ENCODE data around the gene C1QTNF9B. TPM values are rescaled to one million over a fixed set of nuclear protein-coding genes. Genes with fewer than 3 reads are reported as not detected.
A peak's percentile ranks its signal among the peaks of the same experiment; 100 is the strongest.

Gene C1QTNF9B
- total and polyA plus RNA-seq, 2 experiments from 2014 or later: 0.27 to 0.28 TPM

DNA sequence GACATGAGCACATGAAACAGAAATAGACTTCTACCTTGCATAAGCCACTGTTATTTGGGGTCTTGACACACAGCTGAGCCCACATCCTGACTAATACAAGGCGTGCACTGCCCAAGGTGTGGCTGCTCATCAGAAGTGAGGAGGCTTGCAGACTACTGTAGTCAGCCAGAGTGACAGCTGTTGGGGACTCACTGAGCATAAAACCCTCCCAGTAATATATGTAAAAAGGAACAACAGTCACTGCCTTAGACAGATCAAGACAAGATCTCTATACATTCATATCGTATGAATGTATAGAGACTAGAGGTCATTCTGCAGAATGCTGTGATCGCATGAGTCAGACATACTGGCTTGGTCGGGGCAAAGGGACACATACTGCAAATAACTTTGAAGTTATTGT lies 4.1 kb upstream of the C1QTNF9B start:
- Mint-ChIP-seq H3K36me3 (ENCODE audit: low read depth) (no peaks in the 10 kb centered on the region), H3K9me3 (no peaks in the 10 kb centered on the region), H3K27me3 (ENCODE audit: insufficient read depth, low read depth, poor library complexity) (peaks cover 8% of the 10 kb centered on the region), H3K27ac (no peak overlapping the region), H3K4me1 (peaks cover 18% of the 10 kb centered on the region), H3K4me3 (no peak overlapping the region)
- H3K27ac ChIP-seq (ENCODE audit: low read depth): no peak overlapping the region
- no peak overlapping the region for H2AFZ ChIP-seq
- H3K9me2 ChIP-seq (ENCODE audit: insufficient read depth): no peaks in the 10 kb centered on the region
- H3K79me2 ChIP-seq (replicated peaks; ENCODE audit: insufficient read depth): no peaks in the 10 kb centered on the region
- H3F3A ChIP-seq (replicated peaks; ENCODE audit: low read depth): no peaks in the 10 kb centered on the region
- DNase-seq (ENCODE audit: low spot score) (no peak), ATAC-seq (no peak)
- peaks cover 12% of the 10 kb centered on the region; the same call in 1 of the 2 replicates for H3K4me1 ChIP-seq (ENCODE audit: insufficient read depth)
- no peak overlapping the region for H3K4me2 ChIP-seq
- H3K27me3 ChIP-seq (ENCODE audit: insufficient read depth): peaks cover 35% of the 10 kb centered on the region
- no peaks in the 10 kb centered on the region for H4K20me1 ChIP-seq (replicated peaks; ENCODE audit: insufficient read depth)
- H3K36me3 ChIP-seq (ENCODE audit: insufficient read depth): no peaks in the 10 kb centered on the region
- no peak overlapping the region for H3K4me3 ChIP-seq
- no peak for TF ChIP-seq EZH2 (IDR thresholded peaks at IDR 0.05; ENCODE audit: low read depth, unreplicated experiment)
- no peak for TF ChIP-seq CTCF (conservative IDR thresholded peaks at IDR 0.05; ENCODE audit: low read depth in 2 of 2)
- no peak for TF ChIP-seq REST (IDR thresholded peaks at IDR 0.05; ENCODE audit: unreplicated experiment)
- TF ChIP-seq, protein P1, sequence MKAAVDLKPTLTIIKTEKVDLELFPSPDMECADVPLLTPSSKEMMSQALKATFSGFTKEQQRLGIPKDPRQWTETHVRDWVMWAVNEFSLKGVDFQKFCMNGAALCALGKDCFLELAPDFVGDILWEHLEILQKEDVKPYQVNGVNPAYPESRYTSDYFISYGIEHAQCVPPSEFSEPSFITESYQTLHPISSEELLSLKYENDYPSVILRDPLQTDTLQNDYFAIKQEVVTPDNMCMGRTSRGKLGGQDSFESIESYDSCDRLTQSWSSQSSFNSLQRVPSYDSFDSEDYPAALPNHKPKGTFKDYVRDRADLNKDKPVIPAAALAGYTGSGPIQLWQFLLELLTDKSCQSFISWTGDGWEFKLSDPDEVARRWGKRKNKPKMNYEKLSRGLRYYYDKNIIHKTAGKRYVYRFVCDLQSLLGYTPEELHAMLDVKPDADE (IDR thresholded peaks at IDR 0.05): no peak

DNA sequence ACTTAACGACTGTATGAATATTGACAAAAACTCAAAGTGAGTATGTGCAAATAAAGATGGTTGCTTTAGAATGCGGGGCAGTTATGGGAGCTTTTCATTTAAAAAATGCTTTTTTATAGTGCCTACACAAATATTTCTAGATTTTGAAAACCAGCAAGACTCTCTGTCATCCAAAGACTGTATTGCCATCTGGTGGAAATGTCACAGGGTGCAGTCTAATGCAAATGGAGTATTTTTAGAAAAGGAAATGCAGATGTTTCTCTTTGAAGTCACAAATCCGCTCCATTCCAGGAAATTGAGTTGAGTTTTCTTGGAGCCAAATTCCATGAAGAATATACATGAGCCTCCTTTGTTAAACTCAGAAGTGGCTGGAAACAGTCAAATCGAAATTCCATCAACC lies 2.3 kb upstream of the C1QTNF9B start:
- peaks cover 16% of the 10 kb centered on the region for H3K4me1 Mint-ChIP-seq
- Histone ChIP-seq H3K4me3 (no peak overlapping the region), H3F3A (replicated peaks; ENCODE audit: low read depth) (no peaks in the 10 kb centered on the region), H4K20me1 (replicated peaks; ENCODE audit: insufficient read depth) (no peaks in the 10 kb centered on the region), H3K27ac (ENCODE audit: low read depth) (no peak overlapping the region), H3K36me3 (ENCODE audit: insufficient read depth) (no peaks in the 10 kb centered on the region), H3K9me2 (ENCODE audit: insufficient read depth) (no peaks in the 10 kb centered on the region), H3K27me3 (ENCODE audit: insufficient read depth) (peaks cover 28% of the 10 kb centered on the region), H3K79me2 (replicated peaks; ENCODE audit: insufficient read depth) (no peaks in the 10 kb centered on the region), H3K4me1 (ENCODE audit: insufficient read depth) (peaks cover 10% of the 10 kb centered on the region; the same call in 1 of the 2 replicates), H2AFZ (no peak overlapping the region), H3K4me2 (no peak overlapping the region)
- ATAC-seq (no peak), DNase-seq (ENCODE audit: low spot score) (peak; percentile 49)
- no peaks in the 10 kb centered on the region for H3K36me3 Mint-ChIP-seq (ENCODE audit: low read depth)
- no peak overlapping the region for H3K27ac Mint-ChIP-seq
- H3K4me3 Mint-ChIP-seq: no peak overlapping the region
- H3K27me3 Mint-ChIP-seq (ENCODE audit: insufficient read depth, low read depth, poor library complexity): peaks cover 7% of the 10 kb centered on the region
- H3K9me3 Mint-ChIP-seq: no peaks in the 10 kb centered on the region
- TF ChIP-seq, protein P1 (IDR thresholded peaks at IDR 0.05): no peak
- peak; percentile 35 to 48 for TF ChIP-seq CTCF (conservative IDR thresholded peaks at IDR 0.05; ENCODE audit: low read depth in 2 of 2)

All from GM23338 (cell line).